Heart left ventricle (tissue), 13 donors: ENCODE results near the gene PMEPA1.

Source experiments
- CTCF ChIP-seq, 12 donors: fragments of 200-600 bp; sonication (generic) in 4 of 12; IDR thresholded peaks; one replicate each; pipeline versions ENCODE4 v1.5.0 to v1.8.0; 2018 to 2022; ENCODE audit warnings: antibody characterized with exemption in 12 of 12, mild to moderate bottlenecking in 5 of 12
- POLR2A ChIP-seq, 2 donors: fragments of 450-650 bp; IDR thresholded peaks; one replicate each; pipeline ENCODE4 v1.6.1; 2017; ENCODE audit warnings: antibody characterized with exemption in 2 of 2, mild to moderate bottlenecking in 2 of 2, moderate library complexity in 2 of 2
- donor health status: ischemic (EF 13 %, LVEDD 7.1; RV severe dilation, severe dysfunction).
- donor health status: DM: no; HTN: yes; CAD: no.
- donor health status: DM: no; HTN: no; CAD: no.
- donor health status: ischemic (EF 25% LVEDD 6.9; RV normal size, moderate dysfunction).
- donor health status: ischemic (EF 25% LVEDD 5.7; RV mildly dilated, moderate dysfunction).
- donor health status: ischemic (EF 35%, LVEDD 5.7; RV mildly dilated, moderate dysfunction).
- donor health status: nonischemic (EF 11% LVEDD 7.7; RV severe dilation, severe dysfunction).
- donor health status: DM: yes; HTN: yes; CAD: no.
- donor health status: PGD.
- donor health status: ischemic (EF 29% LVEDD 5.4; RV normal size, mild dysfunction).
- donor health status: nonischemic (EF 23%, LVEDD 6.1; RV moderate dilation, normal function).

- TF ChIP-seq CTCF (IDR thresholded peaks at IDR 0.05) = no peak
- TF ChIP-seq POLR2A (IDR thresholded peaks at IDR 0.05) = no peak
Observed at GRCh38 chr20:57694481-57694880, 15.3 kb downstream of the PMEPA1 start.
